ENCODE data around the gene PALD1. TPM values are rescaled to one million over a fixed set of nuclear protein-coding genes. Genes with fewer than 3 reads are reported as not detected.
A peak's percentile ranks its signal among the peaks of the same experiment; 100 is the strongest.

Gene PALD1
- total and polyA plus RNA-seq, 9 of the 15 experiments (the other 6 are each of a cell fraction or from before 2014, with no cell fraction given) = 0.03 to 0.29 (median 0.09) TPM; not detected in 2

- TF ChIP-seq CC2D1A (IDR thresholded peaks at IDR 0.05) (peak; percentile 46; the same call in 1 of the 2 replicates), TEAD2 (tag; IDR thresholded peaks at IDR 0.05) (no peak), NFE2 (IDR thresholded peaks at IDR 0.05; ENCODE audit: low read depth) (peak; percentile 67; the same call in 1 of the 2 replicates), NBN (IDR thresholded peaks at IDR 0.05; ENCODE audit: low read depth) (peak; percentile 90), ZNF76 (CRISPR knock-in tag; IDR thresholded peaks at IDR 0.05; ENCODE audit: borderline replicate concordance) (0 out of 2 replicates have a peak, but pooled peaks have one; percentile 35), CSDE1 (IDR thresholded peaks at IDR 0.05) (no peak), RBM34 (IDR thresholded peaks at IDR 0.05; ENCODE audit: borderline replicate concordance, insufficient read depth, low read length) (no peak), BDP1 (IDR thresholded peaks at IDR 0.05; ENCODE audit: insufficient read depth, insufficient read length) (no peak), ZNF318 (IDR thresholded peaks at IDR 0.05; ENCODE audit: borderline replicate concordance in 1 of 2, low read depth in 1 of 2) (peak in 1 of 2 experiments; percentile 52; a peak in 1 of 4 replicates), PTBP1 (IDR thresholded peaks at IDR 0.05; ENCODE audit: low read depth, low read length) (no peak), FOXA1 (IDR thresholded peaks at IDR 0.05; ENCODE audit: borderline replicate concordance) (no peak), PHB (CRISPR knock-in tag; IDR thresholded peaks at IDR 0.05) (no peak), PHF20 (IDR thresholded peaks at IDR 0.05; ENCODE audit: partially characterized antibody) (peak; percentile 48), GTF2F1 (IDR thresholded peaks at IDR 0.05; ENCODE audit: low read depth, low read length) (no peak), EP300 (IDR thresholded peaks at IDR 0.05; ENCODE audit: low read length) (peak; percentile 86), CHD2 (IDR thresholded peaks at IDR 0.05; ENCODE audit: low read depth, low read length) (no peak), SMARCB1 (IDR thresholded peaks at IDR 0.05; ENCODE audit: insufficient read length, low read depth) (no peak), JUNB (CRISPR knock-in tag; conservative IDR thresholded peaks at IDR 0.05) (no peak)
Observed at GRCh38 chr10:70575874-70576802, 97.6 kb downstream of the PALD1 start (continued).
